Right forelimb (tissue), 1 donor: ENCODE data around the gene TTC16.
A peak's percentile ranks its signal among the peaks of the same experiment; 100 is the strongest.

Source experiments
- DNase-seq: peaks from one replicate; pipeline ENCODE4 v3.0.0-alpha.2; 2018

Gene TTC16

GRCh38 chr9:127722055-127722745 is 6.3 kb downstream of the TTC16 start:
- DNase-seq: no peak

GRCh38 chr9:127723013-127723412 is 7.1 kb downstream of the TTC16 start:
- no peak for DNase-seq

GRCh38 chr9:127723444-127723843 is 7.6 kb downstream of the TTC16 start:
- no peak for DNase-seq

- no peak for DNase-seq
These were observed 8.1 kb downstream of the TTC16 start for GRCh38 chr9:127724012-127724411.

- no peak for DNase-seq
These were observed 11.0 kb downstream of the TTC16 start for GRCh38 chr9:127726871-127727270.

GRCh38 chr9:127728808-127729207 is 12.9 kb downstream of the TTC16 start:
- DNase-seq: no peak

GRCh38 chr9:127729522-127730256 is 13.8 kb downstream of the TTC16 start:
- no peak for DNase-seq

- DNase-seq: no peak
These were observed 14.4 kb downstream of the TTC16 start for GRCh38 chr9:127730262-127730661.

- no peak for DNase-seq
These were observed 15.0 kb downstream of the TTC16 start for GRCh38 chr9:127730799-127731410.

GRCh38 chr9:127731938-127732337 is 16.1 kb downstream of the TTC16 start:
- no peak for DNase-seq

- DNase-seq: no peak
These were observed 16.6 kb downstream of the TTC16 start for GRCh38 chr9:127732444-127732843.

- no peak for DNase-seq
These were observed 17.7 kb downstream of the TTC16 start for GRCh38 chr9:127733614-127734013.

- no peak for DNase-seq
These were observed 18.4 kb downstream of the TTC16 start for GRCh38 chr9:127734247-127734746.

GRCh38 chr9:127734747-127735529 is 19.1 kb downstream of the TTC16 start, which contains the start of gene TOR2A:
TOR2A (minus strand) TSS chr9:127735294; CDS start chr9:127735270, 24 bp downstream.
- peak; percentile 99 for DNase-seq

- DNase-seq: no peak
These were observed 19.8 kb downstream of the TTC16 start for GRCh38 chr9:127735530-127736185.

- no peak for DNase-seq
These were observed 22.8 kb downstream of the TTC16 start for GRCh38 chr9:127738666-127739065.

GRCh38 chr9:127739614-127740330 is 23.9 kb downstream of the TTC16 start:
- no peak for DNase-seq

- no peak for DNase-seq
These were observed 26.1 kb downstream of the TTC16 start for GRCh38 chr9:127741831-127742434.

- DNase-seq: peak; percentile 56
These were observed 26.7 kb downstream of the TTC16 start for GRCh38 chr9:127742435-127743088.

GRCh38 chr9:127744398-127745110 is 28.7 kb downstream of the TTC16 start:
- DNase-seq: no peak
